A549 (cell line): Measurements from ENCODE around the gene ANKS1B.

Experiments
- BHLHE40 ChIP-seq: IDR thresholded peaks from 2 replicates; pipeline ENCODE4 v1.6.1; 2012; ENCODE audit warnings: low read depth, low read length, inconsistent platforms
- CHD4 ChIP-seq: fragments of 200-600 bp; sonication (generic); IDR thresholded peaks from 2 replicates; pipeline ENCODE4 v1.6.1; 2016; ENCODE audit warnings: antibody characterized with exemption, mild to moderate bottlenecking, borderline replicate concordance
- CTCF ChIP-seq: fragments of >200 bp; sonication (Bioruptor Twin); formaldehyde crosslinking; IDR thresholded peaks from 3 replicates; pipeline ENCODE4 v1.5.1; 2016
- EP300 ChIP-seq, 2 experiments: fragments of >200 bp; sonication (Bioruptor Twin); formaldehyde crosslinking; IDR thresholded peaks; 2 replicates in 1 of 2; 3 replicates in 1 of 2; pipeline ENCODE4 v1.6.1; 2016 to 2017
- FOSL2 ChIP-seq, 2 experiments: fragments of 450-650 bp in 1 of 2; fragments of >200 bp in 1 of 2; sonication (Bioruptor Twin) in 1 of 2; formaldehyde crosslinking; IDR thresholded peaks; 2 replicates each; pipeline versions ENCODE4 v1.5.0 to v1.6.1; 2016 to 2020; ENCODE audit warnings: mild to moderate bottlenecking in 1 of 2, moderate library complexity in 1 of 2
- FOXS1 ChIP-seq: fragments of 250-450 bp; sonication (Bioruptor Pico); IDR thresholded peaks from 2 replicates; pipeline ENCODE4 v1.5.0; 2020; ENCODE audit warnings: mild to moderate bottlenecking, moderate library complexity
- HDAC2 ChIP-seq: fragments of 200-600 bp; sonication (generic); IDR thresholded peaks from 2 replicates; pipeline ENCODE4 v1.6.1; 2016
- HOXB13 ChIP-seq: fragments of 250-450 bp; sonication (Bioruptor Pico); IDR thresholded peaks from 2 replicates; pipeline ENCODE4 v1.5.0; 2020; ENCODE audit warnings: low read depth, mild to moderate bottlenecking, moderate library complexity
- MAFK ChIP-seq: fragments of 450-650 bp; IDR thresholded peaks from 2 replicates; pipeline ENCODE4 v1.6.1; 2014; ENCODE audit not compliant: partially characterized antibody
- MAX ChIP-seq: IDR thresholded peaks from 2 replicates; pipeline ENCODE4 v1.6.1; 2012
- MAZ ChIP-seq: fragments of 150-350 bp; IDR thresholded peaks from 2 replicates; pipeline ENCODE4 v1.6.1; 2014; ENCODE audit warnings: antibody characterized with exemption, low read depth, low read length, borderline replicate concordance
- POLR2A ChIP-seq: IDR thresholded peaks from 2 replicates; pipeline ENCODE4 v1.6.1; 2012; ENCODE audit warnings: mild to moderate bottlenecking, low read length
- RAD21 ChIP-seq, 2 experiments: fragments of >200 bp in 1 of 2; sonication (Bioruptor Twin) in 1 of 2; formaldehyde crosslinking in 1 of 2; IDR thresholded peaks in 1 of 2; conservative IDR thresholded peaks in 1 of 2; 2 replicates in 1 of 2; 3 replicates in 1 of 2; pipeline ENCODE4 v1.6.1; 2012 to 2018; ENCODE audit warnings: inconsistent platforms in 1 of 2

GRCh38 chr12:100026241-100026640 is 41.5 kb upstream of the ANKS1B start:
- TF ChIP-seq FOSL2 (IDR thresholded peaks at IDR 0.05) (no peak), FOSL2 (CRISPR knock-in tag; IDR thresholded peaks at IDR 0.05) (no peak), BHLHE40 (no peak), CTCF (no peak), EP300 (IDR thresholded peaks at IDR 0.05) (no peak), CHD4 (no peak), MAFK (no peak), MAX (no peak), HDAC2 (no peak), POLR2A (no peak), MAZ (no peak), HOXB13 (CRISPR knock-in tag) (no peak), RAD21 (conservative IDR thresholded peaks at IDR 0.05 in 1 of 2, IDR thresholded peaks at IDR 0.05 in 1 of 2) (no peak), FOXS1 (CRISPR knock-in tag) (no peak)
